ENCODE data around the gene P3H4.
A peak's percentile ranks its signal among the peaks of the same experiment; 100 is the strongest.

The P3H4 gene

DNA sequence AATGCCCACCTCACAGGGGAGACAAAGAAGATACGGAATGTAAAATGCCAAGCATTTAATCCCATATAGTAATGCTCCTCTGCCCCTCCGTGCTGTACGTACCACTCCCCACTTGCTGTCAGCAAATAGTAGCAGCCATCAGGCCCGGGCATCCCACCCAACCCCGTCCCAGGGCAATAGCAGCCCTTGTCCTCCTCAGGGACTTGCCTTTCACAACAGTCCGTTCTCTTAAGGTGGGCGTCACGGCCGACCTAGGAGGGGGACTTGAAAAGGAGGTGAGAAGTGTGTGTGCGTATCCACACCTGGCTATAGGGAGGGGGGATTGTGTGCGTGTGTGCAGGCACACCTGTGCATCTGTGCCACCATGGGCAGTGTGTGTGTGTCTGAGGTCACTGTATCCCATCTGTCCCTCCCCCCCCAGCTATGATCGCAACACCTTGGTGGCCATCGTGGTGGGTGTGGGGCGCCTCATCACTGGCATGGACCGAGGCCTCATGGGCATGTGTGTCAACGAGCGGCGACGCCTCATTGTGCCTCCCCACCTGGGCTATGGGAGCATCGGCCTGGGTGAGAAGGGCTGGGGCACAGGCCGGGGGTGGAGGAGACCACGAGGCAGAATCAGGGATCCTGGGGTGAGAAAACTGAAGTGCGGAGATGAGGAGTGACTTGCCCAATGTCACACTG lies 5.0 kb upstream of the P3H4 start:
- Histone ChIP-seq H3K27ac (ENCODE audit: poor library complexity, severe bottlenecking) (no peak overlapping the region), H3K9me3 (ENCODE audit: severe bottlenecking) (no peaks in the 10 kb centered on the region), H3K4me1 (ENCODE audit: insufficient read depth, poor library complexity, severe bottlenecking) (no peaks in the 10 kb centered on the region), H3K27me3 (ENCODE audit: insufficient read depth, poor library complexity, severe bottlenecking) (no peaks in the 10 kb centered on the region), H3K36me3 (ENCODE audit: low read depth) (peaks cover 27% of the 10 kb centered on the region), H3K4me3 (ENCODE audit: severe bottlenecking) (no peak overlapping the region)
- no peak for DNase-seq (ENCODE audit: low spot score)
- TF ChIP-seq, protein P1, sequence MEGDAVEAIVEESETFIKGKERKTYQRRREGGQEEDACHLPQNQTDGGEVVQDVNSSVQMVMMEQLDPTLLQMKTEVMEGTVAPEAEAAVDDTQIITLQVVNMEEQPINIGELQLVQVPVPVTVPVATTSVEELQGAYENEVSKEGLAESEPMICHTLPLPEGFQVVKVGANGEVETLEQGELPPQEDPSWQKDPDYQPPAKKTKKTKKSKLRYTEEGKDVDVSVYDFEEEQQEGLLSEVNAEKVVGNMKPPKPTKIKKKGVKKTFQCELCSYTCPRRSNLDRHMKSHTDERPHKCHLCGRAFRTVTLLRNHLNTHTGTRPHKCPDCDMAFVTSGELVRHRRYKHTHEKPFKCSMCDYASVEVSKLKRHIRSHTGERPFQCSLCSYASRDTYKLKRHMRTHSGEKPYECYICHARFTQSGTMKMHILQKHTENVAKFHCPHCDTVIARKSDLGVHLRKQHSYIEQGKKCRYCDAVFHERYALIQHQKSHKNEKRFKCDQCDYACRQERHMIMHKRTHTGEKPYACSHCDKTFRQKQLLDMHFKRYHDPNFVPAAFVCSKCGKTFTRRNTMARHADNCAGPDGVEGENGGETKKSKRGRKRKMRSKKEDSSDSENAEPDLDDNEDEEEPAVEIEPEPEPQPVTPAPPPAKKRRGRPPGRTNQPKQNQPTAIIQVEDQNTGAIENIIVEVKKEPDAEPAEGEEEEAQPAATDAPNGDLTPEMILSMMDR (IDR thresholded peaks at IDR 0.05; ENCODE audit: poor library complexity, severe bottlenecking), result no peak
- no peak for ATAC-seq (ENCODE audit: low read depth)

DNA sequence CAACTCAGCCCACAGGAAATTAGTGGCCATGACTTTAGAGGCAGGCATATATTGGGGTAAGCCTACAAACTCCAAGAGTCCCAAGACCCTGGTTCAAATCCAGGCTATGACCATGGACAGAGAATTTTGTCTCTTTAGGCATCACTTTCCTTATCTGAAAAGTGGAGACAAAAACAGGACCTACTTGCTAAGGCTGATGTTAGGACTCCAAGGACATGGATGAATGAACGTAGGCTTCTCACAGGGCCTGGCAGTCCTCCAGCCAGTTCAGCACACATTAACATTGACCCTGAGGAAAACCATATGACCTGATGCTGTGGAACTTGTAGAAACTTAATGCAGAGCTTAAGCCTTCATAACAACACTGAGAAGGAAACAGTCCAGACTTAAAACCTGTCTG lies 2.4 kb upstream of the P3H4 start:
- H3K4me1 ChIP-seq (ENCODE audit: insufficient read depth, poor library complexity, severe bottlenecking), result peaks cover 11% of the 10 kb centered on the region
- TF ChIP-seq, protein P1 (IDR thresholded peaks at IDR 0.05; ENCODE audit: poor library complexity, severe bottlenecking), result no peak
- peak overlapping the region; percentile 83 for H3K27ac ChIP-seq (ENCODE audit: poor library complexity, severe bottlenecking)
- H3K36me3 ChIP-seq (ENCODE audit: low read depth), result peaks cover 27% of the 10 kb centered on the region
- no peaks in the 10 kb centered on the region for H3K27me3 ChIP-seq (ENCODE audit: insufficient read depth, poor library complexity, severe bottlenecking)
- ATAC-seq (ENCODE audit: low read depth) (no peak), DNase-seq (ENCODE audit: low spot score) (no peak)
- H3K4me3 ChIP-seq (ENCODE audit: severe bottlenecking), result no peak overlapping the region
- no peaks in the 10 kb centered on the region for H3K9me3 ChIP-seq (ENCODE audit: severe bottlenecking)

DNA sequence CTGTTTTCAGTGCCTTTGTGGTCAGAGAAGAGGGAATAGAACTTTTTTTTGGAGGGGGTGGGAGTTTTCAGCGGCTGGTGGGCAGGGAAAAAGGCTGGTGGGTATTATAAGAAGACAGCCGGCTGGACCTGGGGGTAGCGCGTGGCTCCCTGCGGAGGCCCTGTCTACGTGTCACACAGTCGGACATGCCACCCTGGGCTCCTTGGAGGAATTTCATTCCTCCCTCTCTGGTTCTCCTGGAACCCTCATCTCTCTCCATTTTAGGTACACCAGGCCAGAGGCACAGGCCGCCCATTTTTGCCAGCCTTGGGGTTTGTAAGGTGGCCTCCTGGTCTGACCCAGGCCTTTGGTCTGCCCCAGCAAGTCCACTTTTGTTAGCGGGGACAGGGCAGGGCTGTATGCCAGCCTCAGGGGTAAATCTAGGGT lies 2.0 kb upstream of the P3H4 start:
- H3K4me1 ChIP-seq (ENCODE audit: insufficient read depth, poor library complexity, severe bottlenecking), result peaks cover 11% of the 10 kb centered on the region
- no peaks in the 10 kb centered on the region for H3K9me3 ChIP-seq (ENCODE audit: severe bottlenecking)
- peaks cover 32% of the 10 kb centered on the region for H3K36me3 ChIP-seq (ENCODE audit: low read depth)
- peak overlapping the region; percentile 75 for H3K4me3 ChIP-seq (ENCODE audit: severe bottlenecking)
- TF ChIP-seq, protein P1 (IDR thresholded peaks at IDR 0.05; ENCODE audit: poor library complexity, severe bottlenecking), result no peak
- no peak for DNase-seq (ENCODE audit: low spot score)
- no peak for ATAC-seq (ENCODE audit: low read depth)
- peak overlapping the region; percentile 83 for H3K27ac ChIP-seq (ENCODE audit: poor library complexity, severe bottlenecking)
- no peaks in the 10 kb centered on the region for H3K27me3 ChIP-seq (ENCODE audit: insufficient read depth, poor library complexity, severe bottlenecking)

DNA sequence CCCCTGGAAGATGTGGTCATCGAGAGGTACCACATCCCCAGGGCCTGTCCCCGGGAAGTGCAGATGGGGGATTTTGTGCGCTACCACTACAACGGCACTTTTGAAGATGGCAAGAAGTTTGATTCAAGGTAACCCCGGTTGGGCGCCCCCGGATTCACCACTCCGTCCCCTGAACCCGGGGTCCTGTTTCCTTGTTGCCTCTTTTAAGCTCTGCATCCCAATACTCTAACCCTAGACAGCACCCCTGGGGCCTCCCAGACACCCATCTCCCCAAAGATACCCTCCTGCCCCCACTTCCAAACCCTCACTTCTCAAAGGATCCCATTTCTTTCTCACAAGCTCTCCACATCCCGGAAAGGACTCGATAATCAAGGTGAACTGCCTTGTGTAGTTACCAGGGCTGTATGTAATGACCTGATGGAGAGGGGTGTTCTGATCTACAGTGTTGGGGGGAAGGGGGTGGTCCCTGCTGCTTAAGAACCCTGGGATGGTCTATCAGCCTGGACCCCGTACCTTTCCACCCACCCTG lies 1.5 kb upstream of the P3H4 start:
- DNase-seq (ENCODE audit: low spot score) (no peak), ATAC-seq (ENCODE audit: low read depth) (no peak)
- Histone ChIP-seq H3K27ac (ENCODE audit: poor library complexity, severe bottlenecking) (peak overlapping the region; percentile 83), H3K9me3 (ENCODE audit: severe bottlenecking) (no peaks in the 10 kb centered on the region), H3K27me3 (ENCODE audit: insufficient read depth, poor library complexity, severe bottlenecking) (no peaks in the 10 kb centered on the region), H3K4me3 (ENCODE audit: severe bottlenecking) (peak overlapping the region; percentile 75), H3K36me3 (ENCODE audit: low read depth) (peaks cover 33% of the 10 kb centered on the region), H3K4me1 (ENCODE audit: insufficient read depth, poor library complexity, severe bottlenecking) (peaks cover 11% of the 10 kb centered on the region)
- TF ChIP-seq, protein P1 (IDR thresholded peaks at IDR 0.05; ENCODE audit: poor library complexity, severe bottlenecking), result no peak

All from RWPE2 (cell line).